Activated CD8-positive, alpha-beta memory T cell treated with anti-CD3 and anti-CD28 coated beads for 36 hours (primary cell): ENCODE results near the gene OR12D2. TPM values are rescaled to one million over a fixed set of nuclear protein-coding genes. Genes with fewer than 3 reads are reported as not detected.

Experiments used
- total RNA-seq, 2 experiments: library from RNA; stranded (reverse); gene quantifications; one replicate each; pipeline ENCODE4 v1.2.3, GENCODE V29; 2021

Gene OR12D2
- total RNA-seq, 2 experiments from 2014 or later = not detected

Other genes with a start within 250 kb of the OR12D2 start
- gene OR2J2, start 224.7 kb upstream of the OR12D2 start, total RNA-seq = not detected
- gene OR14J1, start 93.9 kb upstream of the OR12D2 start, total RNA-seq = not detected
- gene OR5V1, start 26.8 kb upstream of the OR12D2 start, total RNA-seq = not detected
- gene OR12D3, start 20.3 kb upstream of the OR12D2 start, total RNA-seq = not detected
- gene OR12D1, start 19.3 kb downstream of the OR12D2 start, total RNA-seq = not detected
- gene OR10C1, start 43.7 kb downstream of the OR12D2 start, total RNA-seq = not detected
- gene OR11A1, start 61.4 kb downstream of the OR12D2 start, total RNA-seq = not detected
- not detected for gene OR2H1, start 61.5 kb downstream of the OR12D2 start, total RNA-seq
- not detected for gene MAS1L, start 92.3 kb downstream of the OR12D2 start, total RNA-seq
- 1 to 10 TPM in 1 of 2 experiments, under 1 TPM in 1; 0.84 to 1.8 TPM for gene UBD, start 164.1 kb downstream of the OR12D2 start, total RNA-seq
- gene OR2H2, start 189.5 kb downstream of the OR12D2 start, total RNA-seq = not detected
- 10 to 100 TPM in 1 of 2 experiments, 1 to 10 TPM in 1; 9.6 to 11.3 TPM for gene GABBR1, start 237.6 kb downstream of the OR12D2 start, total RNA-seq